Keratinocyte (primary cell): ENCODE data around the gene LANCL2. TPM values are rescaled to one million over a fixed set of nuclear protein-coding genes. Genes with fewer than 3 reads are reported as not detected.

Experiments
- DNase-seq: peaks from one replicate; pipeline ENCODE4 v3.0.0-alpha.2; 2011; ENCODE audit warnings: low read depth, missing footprints, low spot score
- FAIRE-seq: peaks from 2 replicates; lab custom pipeline; 2011; peaks lifted over from hg19 to GRCh38; lab: Jason Lieb, UNC
- H2AFZ ChIP-seq: 2 replicates; pipeline ENCODE4 v1.6.0; 2012; ENCODE audit warnings: low read length, control low read depth, inconsistent platforms; ENCODE audit not compliant: control insufficient read depth
- H3K27ac ChIP-seq: 2 replicates; pipeline ENCODE4 v1.5.1; 2011; ENCODE audit warnings: low read length; ENCODE audit not compliant: control insufficient read depth, insufficient read depth
- H3K27me3 ChIP-seq: 3 replicates; pipeline ENCODE4 v1.6.0; 2011; ENCODE audit warnings: low read length; ENCODE audit not compliant: control insufficient read depth, insufficient read depth; ENCODE audit errors: extremely low read depth
- H3K36me3 ChIP-seq, 2 experiments: 2 replicates in 1 of 2; 3 replicates in 1 of 2; pipeline ENCODE4 v1.5.1; 2011; ENCODE audit warnings: low read length in 2 of 2, mild to moderate bottlenecking in 1 of 2; ENCODE audit not compliant: control insufficient read depth in 2 of 2, insufficient read depth in 2 of 2; ENCODE audit errors: extremely low read depth in 1 of 2
- H3K4me1 ChIP-seq: 3 replicates; pipeline ENCODE4 v1.5.1; 2011; ENCODE audit warnings: low read length; ENCODE audit not compliant: control insufficient read depth, insufficient read depth; ENCODE audit errors: extremely low read depth
- H3K4me2 ChIP-seq: 3 replicates; pipeline ENCODE4 v1.6.0; 2011; ENCODE audit warnings: low read depth, low read length; ENCODE audit not compliant: control insufficient read depth, insufficient read depth; ENCODE audit errors: extremely low read depth
- H3K4me3 ChIP-seq, 3 experiments: fragments of 200-600 bp in 1 of 3; sonication (generic) in 1 of 3; 2 replicates in 2 of 3; 3 replicates in 1 of 3; pipeline ENCODE4 v1.5.1; 2011 to 2016; ENCODE audit warnings: low read length in 3 of 3, mild to moderate bottlenecking in 3 of 3, control low read depth in 2 of 3, inconsistent platforms in 1 of 3, low read depth in 1 of 3, mixed read lengths in 1 of 3, mixed run types in 1 of 3, moderate library complexity in 1 of 3; ENCODE audit not compliant: control insufficient read depth in 2 of 3, insufficient read depth in 2 of 3; ENCODE audit errors: extremely low read depth in 1 of 3
- H3K79me2 ChIP-seq: 2 replicates; pipeline ENCODE4 v1.6.0; 2012; ENCODE audit warnings: low read length; ENCODE audit not compliant: control insufficient read depth, insufficient read depth
- H3K9ac ChIP-seq: 3 replicates; pipeline ENCODE4 v1.6.0; 2011; ENCODE audit warnings: low read length; ENCODE audit not compliant: control insufficient read depth, insufficient read depth; ENCODE audit errors: extremely low read depth
- H3K9me1 ChIP-seq: 3 replicates; pipeline ENCODE4 v1.6.0; 2011; ENCODE audit warnings: low read length; ENCODE audit not compliant: control insufficient read depth, insufficient read depth; ENCODE audit errors: extremely low read depth
- H3K9me3 ChIP-seq: 2 replicates; pipeline ENCODE4 v1.5.1; 2012; ENCODE audit warnings: low read depth, low read length; ENCODE audit not compliant: control insufficient read depth
- H4K20me1 ChIP-seq: 3 replicates; pipeline ENCODE4 v1.6.0; 2011; ENCODE audit warnings: low read length; ENCODE audit not compliant: control insufficient read depth, insufficient read depth; ENCODE audit errors: extremely low read depth
- CTCF ChIP-seq, 3 experiments: IDR thresholded peaks in 1 of 3; conservative IDR thresholded peaks in 1 of 3; optimal IDR thresholded peaks in 1 of 3; 2 replicates in 2 of 3; 3 replicates in 1 of 3; pipeline versions ENCODE3 to v1.5.1; 2011; ENCODE audit warnings: low read length in 3 of 3, mild to moderate bottlenecking in 3 of 3, moderate library complexity in 2 of 3, control low read depth in 1 of 3, inconsistent platforms in 1 of 3; ENCODE audit not compliant: insufficient read depth in 2 of 3; ENCODE audit errors: extremely low read depth in 1 of 3
- EZH2 ChIP-seq: IDR thresholded peaks from one replicate; pipeline ENCODE4 v1.6.1; 2012; ENCODE audit warnings: inconsistent platforms, mild to moderate bottlenecking, low read length, moderate library complexity
- dilution Hi-C: fragments of 300-500 bp; cut with MboI; formaldehyde crosslinking; loops from one replicate; pipeline ENCODE4 v1.7.0; 2020; ENCODE audit warnings: low sequenced_read_pairs; ENCODE audit not compliant: extremely low pct_ligation_motif_present
- polyA plus RNA-seq, 5 experiments: library from polyadenylated mRNA; depleted of rRNA in 3 of 5; stranded (reverse) in 3 of 5; stranded (forward) in 1 of 5; unstranded in 1 of 5; fragments of >200 nt; gene quantifications; 1 replicate in 1 of 5; 2 replicates in 3 of 5; 3 replicates in 1 of 5; pipeline versions ENCODE4 v1.2.1 to v1.2.3, GENCODE V29; 2011 to 2012; ENCODE audit warnings: missing spikeins in 2 of 5, low read depth in 1 of 5, low replicate concordance in 1 of 5

The LANCL2 gene
- polyA plus RNA-seq, 1 donor (not counting 4 experiments of a cell fraction or from before 2014, with no cell fraction given) = 14.5 TPM

- H3K79me2 ChIP-seq = no peaks in the 10 kb centered on the region
- no peak overlapping the region for H2AFZ ChIP-seq
- no peak overlapping the region for H3K4me2 ChIP-seq
- H3K27ac ChIP-seq = no peak overlapping the region
- H3K9me1 ChIP-seq = no peaks in the 10 kb centered on the region
- no peak overlapping the region for H3K9ac ChIP-seq
- FAIRE-seq = no peak
- TF ChIP-seq EZH2 (no peak), CTCF (optimal IDR thresholded peaks at IDR 0.05 in 1 of 3, IDR thresholded peaks at IDR 0.05 in 1 of 3, conservative IDR thresholded peaks at IDR 0.05 in 1 of 3; ENCODE audit: extremely low read depth in 1 of 3, insufficient read depth in 2 of 3, low read length in 3 of 3) (no peak)
- H3K36me3 ChIP-seq = no peaks in the 10 kb centered on the region
- H3K9me3 ChIP-seq = no peaks in the 10 kb centered on the region
- H3K4me3 ChIP-seq = no peak overlapping the region
- dilution Hi-C loops = no loop called here
- H3K4me1 ChIP-seq = peaks cover 6% of the 10 kb centered on the region
- no peaks in the 10 kb centered on the region for H4K20me1 ChIP-seq
- H3K27me3 ChIP-seq = no peaks in the 10 kb centered on the region
- no peak for DNase-seq
Measured at GRCh38 chr7:55436457-55436856, 71.3 kb downstream of the LANCL2 start.

- Histone ChIP-seq H3K27ac (no peak overlapping the region), H3K4me3 (no peak overlapping the region), H2AFZ (no peak overlapping the region), H4K20me1 (no peaks in the 10 kb centered on the region), H3K9me3 (no peaks in the 10 kb centered on the region), H3K9ac (no peak overlapping the region), H3K27me3 (no peaks in the 10 kb centered on the region), H3K79me2 (no peaks in the 10 kb centered on the region), H3K4me2 (no peak overlapping the region), H3K9me1 (no peaks in the 10 kb centered on the region), H3K36me3 (no peaks in the 10 kb centered on the region), H3K4me1 (peaks cover 6% of the 10 kb centered on the region)
- dilution Hi-C loops = no loop called here
- FAIRE-seq (no peak), DNase-seq (no peak)
- no peak for TF ChIP-seq CTCF (optimal IDR thresholded peaks at IDR 0.05 in 1 of 3, IDR thresholded peaks at IDR 0.05 in 1 of 3, conservative IDR thresholded peaks at IDR 0.05 in 1 of 3; ENCODE audit: extremely low read depth in 1 of 3, insufficient read depth in 2 of 3, low read length in 3 of 3)
- TF ChIP-seq EZH2 = no peak
Measured at GRCh38 chr7:55437375-55437774, 72.2 kb downstream of the LANCL2 start.
